ENCODE data around the gene CFHR3.
"Not testable (repeated sequence)": the region's sequence is repeated elsewhere in the genome, so short reads cannot be mapped to it uniquely, and the experiment has no call there.

CFHR3 gene

DNA sequence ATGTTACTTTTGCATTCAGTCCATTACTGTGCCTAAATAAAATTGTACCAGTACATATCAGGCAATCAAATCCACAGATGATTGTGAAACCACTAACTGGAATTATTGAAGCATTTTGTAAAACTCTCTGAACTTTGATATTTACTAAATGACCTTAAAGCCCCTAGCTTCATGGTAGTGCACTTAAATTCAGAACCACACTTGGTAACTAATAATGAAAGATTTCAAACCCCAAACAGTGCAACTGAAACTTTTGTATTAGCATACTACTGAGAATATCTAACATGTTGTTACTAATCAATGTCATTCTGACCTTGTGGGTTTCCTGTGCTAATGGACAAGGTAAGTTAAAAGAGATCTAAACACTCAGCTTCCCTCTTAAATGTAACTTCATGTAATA is at the start of gene CFHR3:
TSS of gene CFHR3 (plus strand) at position 238 of the 400 bp plus-strand sequence. CDS start at position 285, 47 bp downstream.
- DNase-seq (ENCODE audit: low read depth) = no peak

DNA sequence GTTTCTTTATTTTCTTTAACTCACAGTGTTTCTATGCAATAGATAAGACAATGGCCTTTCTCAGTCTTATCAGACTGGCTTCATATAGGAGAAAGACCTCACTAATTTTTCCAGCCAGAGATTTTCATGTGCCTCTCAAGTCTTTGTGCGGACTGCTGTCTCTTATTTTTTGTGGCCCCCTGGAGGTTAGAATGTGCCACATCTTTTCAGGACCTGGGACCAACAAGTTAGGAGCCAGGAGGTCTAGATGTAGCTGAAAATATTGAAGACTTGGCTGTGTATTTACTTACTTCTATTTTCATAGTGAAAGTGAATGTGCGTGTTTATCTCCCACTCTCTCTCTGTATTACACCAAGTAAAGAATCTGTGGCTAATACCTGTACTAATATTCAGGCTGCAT is 42.1 kb upstream of the CFHR3 start:
- no peak for DNase-seq (ENCODE audit: low read depth)

DNA sequence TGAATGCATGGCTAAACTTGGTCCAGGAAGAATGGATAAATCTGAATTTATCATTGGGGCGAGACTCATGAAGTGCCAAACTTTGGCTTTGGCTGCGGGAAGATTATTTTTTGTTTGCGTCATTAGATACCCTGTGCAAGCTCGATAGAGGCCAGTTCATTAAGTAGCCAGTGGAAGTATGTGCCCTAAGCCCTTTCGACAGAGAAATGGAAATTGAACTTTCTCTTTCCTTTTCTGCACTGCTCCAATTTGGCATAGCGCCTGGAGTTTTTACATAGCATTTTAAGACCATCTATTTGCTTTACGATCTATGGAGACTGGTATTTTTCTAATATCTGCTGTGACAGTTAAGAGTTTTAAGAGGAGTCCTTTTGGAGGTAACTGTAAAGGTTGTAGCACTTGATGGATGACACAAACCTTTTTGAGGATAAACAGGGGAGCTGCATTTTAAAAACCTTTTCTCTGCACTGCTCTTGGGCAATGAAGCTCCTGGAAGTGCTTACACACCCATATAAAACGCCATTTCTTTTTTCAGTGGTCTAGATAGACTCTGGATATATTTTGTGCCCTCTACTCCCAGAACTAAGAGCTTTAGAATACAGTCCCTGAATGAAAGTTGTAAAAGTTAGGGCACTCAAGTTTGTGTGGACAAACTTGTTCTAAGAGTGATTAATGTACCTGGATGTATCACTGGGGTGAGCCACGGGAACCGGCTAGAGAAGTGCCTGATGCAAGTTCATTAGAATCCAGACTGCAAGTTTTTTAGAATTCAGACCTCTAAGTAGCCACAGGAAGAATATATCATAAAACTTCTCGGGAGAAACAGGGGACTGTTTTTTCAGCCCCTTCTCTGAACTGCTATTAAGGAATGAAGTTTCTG is 41.3 kb upstream of the CFHR3 start:
- no peak for DNase-seq (ENCODE audit: low read depth)

- DNase-seq (ENCODE audit: low read depth) = no peak
Measured at GRCh38 chr1:196734006-196734405, 40.6 kb upstream of the CFHR3 start.

DNA sequence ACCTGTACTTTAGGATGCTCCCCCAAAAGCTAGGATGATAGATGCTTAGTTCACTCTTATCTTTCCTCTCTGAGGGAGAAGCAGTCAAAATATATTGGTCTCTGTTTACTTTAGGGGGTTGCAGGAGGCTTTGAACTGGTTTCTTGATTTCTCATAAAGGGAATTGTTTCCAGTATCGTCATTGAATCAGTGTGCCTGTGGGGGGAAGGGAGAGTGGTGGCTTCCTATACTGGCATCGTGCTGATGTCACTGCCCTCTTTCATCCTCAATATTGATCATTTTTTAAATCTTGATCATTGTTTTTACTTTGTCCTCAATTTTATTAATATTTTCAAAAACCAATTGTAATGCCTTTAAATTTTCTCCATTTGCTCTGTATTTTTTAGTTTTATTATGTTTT is 40.2 kb upstream of the CFHR3 start:
- no peak for DNase-seq (ENCODE audit: low read depth)

- no peak for DNase-seq (ENCODE audit: low read depth)
Measured at GRCh38 chr1:196738730-196739129, 35.9 kb upstream of the CFHR3 start.

DNA sequence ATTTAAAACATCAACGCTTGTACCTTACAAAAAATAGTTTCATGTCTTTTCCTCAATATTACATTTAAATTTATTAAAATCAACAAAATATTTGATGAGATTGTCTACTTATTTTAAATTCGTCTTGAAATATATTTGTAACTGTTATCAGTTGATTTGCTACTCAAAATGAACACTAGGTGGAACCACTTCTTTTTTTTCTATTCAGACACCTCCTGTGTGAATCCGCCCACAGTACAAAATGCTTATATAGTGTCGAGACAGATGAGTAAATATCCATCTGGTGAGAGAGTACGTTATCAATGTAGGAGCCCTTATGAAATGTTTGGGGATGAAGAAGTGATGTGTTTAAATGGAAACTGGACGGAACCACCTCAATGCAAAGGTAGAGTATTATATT is 31.4 kb upstream of the CFHR3 start:
- peak; percentile 3 for DNase-seq (ENCODE audit: low read depth)

DNA sequence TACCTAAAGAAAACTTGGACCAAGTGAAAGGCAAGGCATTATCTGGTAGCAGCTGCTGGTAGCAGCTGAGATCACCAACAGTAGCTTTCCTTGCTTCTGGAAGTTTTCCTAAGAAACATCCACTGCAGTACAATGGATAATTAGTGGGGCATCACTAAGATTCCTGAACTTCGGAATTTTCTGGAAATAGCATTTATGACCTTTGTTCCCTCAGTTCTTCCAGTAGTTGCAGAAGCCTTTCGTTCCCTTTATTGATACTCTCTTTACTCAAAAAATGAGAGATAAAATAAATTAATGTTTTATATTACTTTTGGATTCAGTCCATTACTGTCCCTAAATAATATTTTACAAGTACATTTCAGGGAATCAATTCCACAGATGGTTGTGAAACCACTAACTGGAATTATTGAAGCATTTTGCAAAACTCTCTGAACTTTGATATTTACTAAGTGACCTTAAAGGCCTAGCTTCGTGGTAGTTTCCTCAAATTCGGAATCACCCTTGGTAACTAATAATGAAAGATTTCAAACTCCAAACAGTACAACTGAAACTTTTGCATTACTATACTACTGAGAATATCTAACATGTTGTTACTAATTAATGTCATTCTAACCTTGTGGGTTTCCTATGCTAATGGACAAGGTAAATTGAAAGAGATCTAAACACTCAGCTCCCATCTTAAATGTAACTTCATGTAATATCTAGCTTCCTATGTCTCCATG is 9.5 kb upstream of the CFHR3 start:
- DNase-seq (ENCODE audit: low read depth) = not testable (repeated sequence)

GRCh38 chr1:196769823-196770222 is 4.8 kb upstream of the CFHR3 start:
- not testable (repeated sequence) for DNase-seq (ENCODE audit: low read depth)

- no peak for DNase-seq (ENCODE audit: low read depth)
Measured at GRCh38 chr1:196773713-196774112, 927 bp upstream of the CFHR3 start.

DNA sequence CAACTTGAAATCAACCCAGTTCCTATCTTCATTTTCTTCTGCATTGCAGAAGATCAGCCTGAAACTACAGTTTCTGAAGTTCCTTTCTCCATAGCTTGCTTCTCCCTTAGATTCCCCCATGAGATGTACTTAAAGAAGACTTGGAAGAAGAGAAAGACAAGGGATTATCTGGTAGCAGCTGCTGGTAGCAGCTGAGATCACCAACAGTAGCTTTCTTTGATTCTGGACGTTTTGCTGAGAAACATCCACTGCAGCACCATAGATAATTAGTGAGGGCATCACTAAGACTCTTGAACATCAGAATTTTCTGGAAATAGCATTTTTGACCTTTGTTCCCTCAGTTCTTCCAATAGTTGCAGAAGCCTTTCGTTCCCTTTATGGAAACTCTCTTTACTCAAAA is 465 bp upstream of the CFHR3 start:
- no peak for DNase-seq (ENCODE audit: low read depth)

DNA sequence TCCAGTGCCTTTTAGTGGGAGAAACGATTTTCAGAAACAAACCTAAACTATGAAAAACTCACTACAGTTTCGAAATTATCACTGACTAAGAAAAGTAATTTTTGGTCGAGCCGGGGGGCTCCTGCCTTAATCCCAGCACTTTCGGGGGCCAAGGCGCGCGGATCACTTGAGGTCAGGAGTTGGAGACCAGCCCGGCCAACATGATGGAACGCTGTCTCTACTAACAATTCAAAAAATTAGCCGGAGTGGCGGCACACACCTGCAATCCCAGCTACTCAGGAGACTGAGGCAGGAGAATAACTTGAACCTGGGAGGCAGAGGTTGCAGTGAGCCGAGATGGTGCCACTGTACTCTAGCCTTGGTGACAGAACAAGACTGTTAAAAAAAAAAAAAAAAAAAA is 3.0 kb downstream of the CFHR3 start:
- no peak for DNase-seq (ENCODE audit: low read depth)

DNA sequence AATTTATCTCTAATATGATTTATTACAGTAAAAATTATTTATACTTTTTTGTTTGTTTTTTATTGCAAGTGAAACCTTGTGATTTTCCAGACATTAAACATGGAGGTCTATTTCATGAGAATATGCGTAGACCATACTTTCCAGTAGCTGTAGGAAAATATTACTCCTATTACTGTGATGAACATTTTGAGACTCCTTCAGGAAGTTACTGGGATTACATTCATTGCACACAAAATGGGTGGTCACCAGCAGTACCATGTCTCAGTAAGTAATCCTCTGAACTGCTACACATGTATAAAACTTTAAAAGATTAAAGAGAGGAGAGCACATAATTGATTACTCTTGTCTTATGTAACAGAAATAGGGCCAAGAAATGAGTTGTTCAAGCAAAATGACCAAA is 4.5 kb downstream of the CFHR3 start:
- no peak for DNase-seq (ENCODE audit: low read depth)

- not testable (repeated sequence) for DNase-seq (ENCODE audit: low read depth)
Measured at GRCh38 chr1:196791252-196791651, 16.6 kb downstream of the CFHR3 start.

DNA sequence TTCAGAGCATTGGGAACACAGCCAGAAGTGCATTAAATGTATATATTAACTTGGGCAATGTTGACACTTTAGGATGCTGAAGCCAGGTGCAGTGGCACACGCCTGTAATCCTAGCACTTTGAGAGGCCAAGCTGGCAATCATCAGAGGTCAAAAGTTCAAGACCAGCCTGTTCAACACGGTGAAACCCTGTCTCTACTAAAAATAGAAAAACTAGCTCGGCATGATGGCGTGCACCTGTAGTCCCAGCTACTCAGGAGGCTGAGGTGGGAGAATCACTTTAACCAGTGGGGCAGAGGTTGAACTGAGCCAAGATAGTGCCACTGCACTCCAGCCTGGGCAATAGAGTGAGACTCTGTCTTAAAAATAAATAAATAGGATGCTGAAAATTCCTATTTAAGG is 19.5 kb downstream of the CFHR3 start:
- DNase-seq (ENCODE audit: low read depth) = not testable (repeated sequence)

- no peak for DNase-seq (ENCODE audit: low read depth)
Measured at GRCh38 chr1:196797891-196798290, 23.3 kb downstream of the CFHR3 start.

- not testable (repeated sequence) for DNase-seq (ENCODE audit: low read depth)
Measured at GRCh38 chr1:196801920-196802319, 27.3 kb downstream of the CFHR3 start.

GRCh38 chr1:196808529-196809235 is 34.0 kb downstream of the CFHR3 start:
- DNase-seq (ENCODE audit: low read depth) = no peak

GRCh38 chr1:196817442-196817841 is 42.8 kb downstream of the CFHR3 start:
- not testable (repeated sequence) for DNase-seq (ENCODE audit: low read depth)

DNA sequence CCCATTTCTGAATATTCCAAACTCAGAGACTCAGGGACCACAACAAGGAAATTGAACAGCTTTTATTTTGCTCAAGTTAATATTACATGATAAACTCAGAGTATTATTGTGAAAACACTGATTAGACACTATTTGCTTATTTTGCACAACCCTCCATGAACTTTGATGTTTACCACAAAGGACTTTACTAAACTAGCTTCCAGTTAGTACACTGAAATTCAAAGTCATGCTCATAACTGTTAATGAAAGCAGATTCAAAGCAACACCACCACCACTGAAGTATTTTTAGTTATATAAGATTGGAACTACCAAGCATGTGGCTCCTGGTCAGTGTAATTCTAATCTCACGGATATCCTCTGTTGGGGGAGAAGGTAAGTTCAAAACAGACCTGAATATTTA is 44.9 kb downstream of the CFHR3 start, which contains the start of gene CFHR1:
TSS of gene CFHR1 (plus strand) at position 201 of the 400 bp plus-strand sequence. CDS start at position 315, 114 bp downstream.
- DNase-seq (ENCODE audit: low read depth) = not testable (repeated sequence)

- DNase-seq (ENCODE audit: low read depth) = peak; percentile 1
Measured at GRCh38 chr1:196827860-196828259, 53.2 kb downstream of the CFHR3 start.

Data from HS-27A (cell line).